ENCODE results near the gene BMX.

BMX gene

DNA sequence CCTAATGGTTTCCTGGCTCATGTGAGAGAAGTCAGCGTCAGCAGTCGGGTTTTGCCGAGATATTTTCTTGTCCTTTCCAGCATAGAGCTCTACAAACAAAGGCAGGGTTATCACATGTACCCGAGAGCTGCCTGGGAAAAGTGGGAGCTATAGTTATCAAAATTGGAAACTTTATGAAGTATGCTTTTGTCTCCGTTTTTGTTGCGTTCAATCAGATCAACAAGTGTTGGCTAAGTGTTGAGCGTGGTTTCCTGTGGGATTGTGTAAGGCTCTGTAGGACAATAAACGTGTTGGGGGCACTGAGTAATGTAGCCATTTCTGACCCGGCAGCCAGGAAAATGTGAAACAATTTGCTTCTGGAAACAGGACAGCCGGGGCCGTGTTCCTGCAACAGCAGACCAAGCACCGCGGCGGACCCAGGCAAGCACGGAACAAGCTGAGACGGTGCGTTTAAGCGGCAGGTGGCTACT, at the start of gene BMX:
TSS of gene BMX (plus strand) at position 311 of the 470 bp plus-strand sequence. CDS start 7,547 bp downstream, outside the sequence.
- DNase-seq, result no peak

DNA sequence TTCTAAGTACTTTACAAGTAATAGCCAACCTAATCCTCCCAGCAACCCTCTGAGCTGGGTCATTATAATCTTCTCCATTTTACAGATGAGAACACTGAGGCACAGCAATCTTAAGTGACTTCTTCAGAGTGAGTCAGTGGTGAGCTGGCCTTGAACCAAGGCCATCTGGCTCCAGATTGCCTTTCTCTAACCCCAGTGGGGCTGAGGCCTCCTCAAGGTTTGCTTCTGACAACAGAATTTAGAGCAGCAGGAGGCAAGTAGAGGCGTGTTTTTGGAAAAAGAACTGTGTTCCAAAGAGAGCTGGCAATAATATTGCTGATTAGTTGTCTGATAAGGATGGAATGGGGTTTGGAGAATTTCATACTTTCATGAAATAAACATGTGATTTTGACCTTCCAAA, 48.7 kb upstream of the BMX start:
- DNase-seq, result peak; percentile 1

DNA sequence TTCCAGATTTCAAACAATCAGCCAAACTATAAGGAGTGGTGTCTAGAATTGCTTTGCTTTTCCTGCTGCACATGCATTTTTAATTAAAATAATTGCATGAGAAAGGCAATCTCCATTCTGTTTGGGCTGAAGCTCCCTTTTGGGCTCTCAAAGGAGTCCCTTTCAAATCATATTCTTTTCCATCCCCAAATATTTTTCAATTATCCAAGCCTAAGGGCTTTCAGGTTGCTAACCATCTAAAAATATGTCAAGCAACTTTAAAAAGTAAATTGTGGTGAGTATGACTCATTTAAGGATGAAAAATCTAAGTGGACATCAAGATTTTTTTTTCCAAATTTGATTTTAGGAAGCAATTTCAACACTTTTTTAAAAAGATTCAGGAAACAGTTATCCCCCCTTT, 35.9 kb upstream of the BMX start:
- no peak for DNase-seq

DNA sequence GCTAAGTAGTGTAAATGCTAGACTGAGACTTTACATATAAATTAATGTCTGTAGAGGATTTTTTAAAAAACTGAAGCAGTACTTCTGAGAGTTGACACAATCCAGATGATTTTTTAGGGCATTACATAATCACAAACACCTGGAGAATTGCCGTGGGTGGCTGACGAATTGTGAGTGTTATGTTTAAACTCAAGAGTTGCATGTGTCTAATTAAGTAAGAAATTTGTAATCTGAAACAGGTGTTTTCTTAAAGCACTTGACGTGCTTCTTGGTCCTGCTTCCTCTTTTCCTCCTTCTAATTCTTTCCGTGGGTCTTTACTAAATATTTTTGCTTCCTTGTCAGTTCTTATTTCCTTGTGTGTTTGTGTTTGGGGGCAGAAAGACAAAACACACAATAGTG, 35.3 kb upstream of the BMX start:
- no peak for DNase-seq

DNA sequence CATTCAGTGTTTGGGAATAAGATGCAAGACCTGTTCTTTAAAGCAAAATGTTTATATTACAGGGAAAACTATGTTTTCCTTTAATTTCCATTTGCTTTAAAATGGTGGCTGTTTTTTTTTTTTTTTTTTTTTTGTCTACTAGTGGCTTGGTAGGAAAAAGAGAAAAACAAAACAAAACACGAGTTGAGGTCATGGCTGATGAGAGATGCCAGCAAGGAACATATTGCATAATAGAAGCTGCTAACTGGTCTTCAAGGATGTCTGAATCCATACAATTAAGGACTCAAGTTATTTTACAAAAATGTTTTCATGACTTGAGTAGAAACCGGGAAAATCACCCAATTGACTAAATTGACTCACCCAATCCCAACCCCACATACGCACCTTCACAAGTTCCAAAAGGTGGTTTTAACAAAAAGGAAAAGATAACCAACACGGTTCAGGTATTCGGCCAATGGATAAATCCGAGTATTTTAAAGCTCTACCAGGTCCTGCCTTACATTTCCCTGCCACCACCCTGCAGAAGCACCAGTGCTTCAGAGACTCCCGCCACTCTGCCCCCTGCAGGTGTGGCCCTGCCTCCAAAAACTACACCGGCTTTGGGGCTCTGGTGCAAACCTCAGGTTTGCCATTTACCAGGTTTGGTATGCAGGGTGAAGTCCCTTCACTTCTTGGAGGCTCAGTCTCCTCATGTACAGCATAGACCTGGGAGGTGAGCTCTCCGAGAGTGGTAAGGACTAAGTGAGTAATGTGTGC, 34.5 kb upstream of the BMX start:
- no peak for DNase-seq

DNA sequence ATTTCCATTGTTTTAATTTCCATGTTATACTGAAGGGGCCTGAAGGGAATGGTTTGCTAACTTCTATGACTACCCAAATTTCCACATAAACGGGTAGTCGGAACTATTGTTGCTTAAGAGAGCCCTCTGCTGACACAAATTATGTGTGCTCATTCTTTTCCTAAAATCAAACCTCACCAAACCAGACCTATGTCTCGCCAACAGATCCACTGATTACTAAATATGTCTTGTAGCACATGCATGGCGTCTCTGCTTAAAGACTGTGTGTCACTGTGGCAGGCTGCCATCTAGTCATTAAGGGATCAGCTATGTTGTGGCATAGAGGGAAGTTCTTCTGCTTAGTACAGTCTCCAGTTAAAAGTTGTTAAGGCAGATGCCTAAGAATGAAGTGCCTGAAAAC, 32.6 kb upstream of the BMX start:
- DNase-seq, result peak; percentile 36

DNA sequence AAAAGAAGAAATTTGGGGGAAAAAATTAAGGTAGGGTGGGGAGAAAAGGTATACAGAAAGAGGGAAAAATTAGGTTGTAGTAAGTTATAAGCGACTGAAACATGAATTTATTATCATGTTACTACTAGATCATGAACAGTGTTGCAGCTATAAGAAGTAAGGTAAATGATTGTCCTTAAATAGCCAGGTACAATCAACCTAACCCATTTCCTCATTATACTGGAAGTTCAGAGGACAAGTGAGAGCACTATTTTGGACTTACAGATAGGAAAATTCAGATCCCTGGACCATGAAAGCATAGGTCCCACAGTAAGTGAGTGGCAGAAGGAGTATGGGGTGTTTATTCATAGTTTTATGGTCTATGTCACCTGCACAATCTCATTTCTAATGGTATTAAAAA, 31.0 kb upstream of the BMX start:
- DNase-seq, result no peak

DNA sequence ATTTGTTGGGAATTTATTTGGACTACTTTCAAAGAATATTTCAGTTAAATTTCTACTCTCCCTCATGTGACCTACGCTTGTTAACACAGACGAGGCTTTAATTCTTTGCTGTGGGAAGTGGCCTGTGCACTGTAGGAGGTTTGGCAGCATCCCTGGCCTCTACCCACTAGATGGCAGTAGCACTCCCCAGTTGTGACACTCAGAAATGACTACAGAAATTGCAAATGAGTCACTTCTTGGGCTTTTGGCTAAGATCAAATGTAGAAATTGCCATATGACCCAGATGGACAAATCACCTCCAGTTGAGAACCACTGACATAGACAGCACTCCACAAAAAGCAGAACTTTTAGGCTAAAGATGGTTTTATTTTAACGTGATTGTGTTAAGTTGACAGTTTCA, 29.6 kb upstream of the BMX start:
- peak; percentile 33 for DNase-seq

DNA sequence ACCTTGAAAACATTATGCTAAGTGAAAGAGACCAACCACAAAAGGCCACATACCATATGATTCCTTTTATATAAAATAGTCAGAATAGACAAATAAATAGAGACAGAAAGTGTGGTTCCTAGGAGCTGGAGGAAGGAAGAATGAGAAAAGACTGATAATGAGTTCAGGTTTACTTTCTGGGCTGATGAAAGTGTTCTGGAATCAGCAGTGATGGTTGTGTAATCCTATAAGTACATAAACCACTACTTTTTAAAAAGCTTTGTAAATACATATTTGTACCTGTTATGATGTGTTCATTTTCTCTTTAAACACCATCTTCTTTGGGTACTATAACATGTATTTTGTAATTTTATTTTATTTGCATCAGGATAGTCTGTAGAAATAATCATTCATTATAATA, 28.1 kb upstream of the BMX start:
- no peak for DNase-seq

DNA sequence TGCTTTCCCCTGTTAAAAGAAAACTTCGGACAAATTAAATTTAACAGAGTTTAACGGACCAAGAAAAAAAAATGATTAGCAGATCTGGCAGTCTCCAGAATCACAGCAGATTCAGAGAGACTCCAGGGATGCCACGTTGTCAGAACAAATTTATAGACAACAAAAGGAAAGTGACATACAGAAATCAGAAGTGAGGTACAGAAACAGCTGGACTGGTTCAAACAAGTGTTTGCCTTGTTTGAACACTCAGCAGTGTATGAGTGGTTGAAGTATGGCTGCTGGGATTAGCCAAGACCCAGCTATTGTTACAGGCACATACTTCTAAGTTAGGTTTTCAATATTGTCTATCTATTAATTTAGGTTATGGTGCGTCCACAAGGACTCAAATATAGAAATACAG, 26.6 kb upstream of the BMX start:
- no peak for DNase-seq

DNA sequence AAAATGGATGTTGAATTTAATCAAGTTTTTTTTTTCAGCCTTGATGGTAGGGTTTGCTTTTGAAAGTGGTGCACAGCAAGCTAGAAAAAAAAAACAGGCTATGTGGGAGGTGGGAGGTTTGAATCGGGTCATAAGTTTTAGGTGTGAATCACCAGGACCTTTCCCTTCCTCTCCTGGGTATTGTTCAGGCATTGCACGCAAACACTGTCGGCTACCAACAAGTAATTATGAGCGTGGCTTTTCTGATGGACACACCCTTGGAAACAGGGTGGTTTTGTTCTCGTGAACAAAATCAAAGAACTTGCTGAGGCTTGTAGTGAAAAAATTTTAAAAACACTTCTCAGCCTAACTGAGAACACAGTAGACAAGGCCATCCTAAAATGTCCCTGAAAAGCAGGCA, 25.6 kb upstream of the BMX start:
- no peak for DNase-seq

DNA sequence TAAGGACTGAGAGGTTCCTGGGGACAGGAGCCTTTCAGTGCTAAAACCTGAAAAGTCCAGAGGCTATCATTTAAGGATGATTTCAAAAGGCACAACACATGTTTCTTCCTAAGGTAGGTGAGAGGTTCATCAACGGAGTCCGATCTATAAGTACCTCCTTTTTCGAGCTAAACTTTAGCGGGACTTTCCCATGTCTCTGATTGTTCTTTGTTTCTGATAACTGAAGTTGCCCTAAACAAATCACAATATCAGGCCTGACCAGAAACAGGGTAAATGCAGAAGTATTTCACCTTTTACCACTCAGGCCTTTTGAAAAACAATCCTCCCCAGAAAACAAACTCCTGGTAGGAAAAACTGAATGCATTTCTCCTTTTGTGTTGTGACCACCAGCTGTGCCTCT, 25.1 kb upstream of the BMX start:
- DNase-seq, result no peak

DNA sequence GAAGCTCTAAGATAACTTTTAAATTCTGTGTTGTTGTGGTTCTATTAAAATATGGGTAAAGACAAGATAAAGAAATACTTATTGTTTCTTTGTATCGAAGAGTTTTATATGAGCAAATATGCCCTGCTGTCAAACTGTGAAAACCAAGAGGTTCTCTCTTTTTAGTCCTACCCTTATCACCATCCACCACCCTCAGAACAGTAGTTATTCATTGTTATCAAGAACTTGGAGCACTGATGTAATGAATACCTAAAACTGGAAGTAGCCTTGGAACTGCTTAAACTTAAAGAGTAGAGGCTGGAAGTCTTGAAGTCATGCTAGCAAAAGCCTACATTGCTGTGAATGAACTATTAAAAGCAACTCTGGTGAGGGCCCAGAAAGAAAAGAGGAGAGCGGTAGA, 16.7 kb upstream of the BMX start:
- DNase-seq, result no peak

DNA sequence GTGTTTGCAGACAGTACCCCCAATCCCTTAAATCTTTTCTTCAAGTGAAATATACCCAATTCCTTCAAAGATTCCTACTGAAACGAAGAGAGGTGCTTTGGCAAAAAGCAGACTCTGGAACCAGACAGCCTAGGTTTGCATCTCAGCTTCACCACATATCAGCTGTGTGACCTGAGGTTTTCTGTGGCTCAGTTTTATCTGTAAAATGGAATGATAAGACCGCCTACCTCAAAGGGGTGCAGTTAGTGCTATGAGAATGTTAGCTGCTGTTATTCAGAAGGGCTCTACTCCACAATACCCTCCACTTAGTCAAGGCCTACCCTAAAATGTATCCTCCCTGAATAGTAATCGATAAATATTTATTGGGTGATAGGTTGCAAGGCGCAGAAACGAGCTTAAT, 8.1 kb upstream of the BMX start:
- DNase-seq, result no peak

DNA sequence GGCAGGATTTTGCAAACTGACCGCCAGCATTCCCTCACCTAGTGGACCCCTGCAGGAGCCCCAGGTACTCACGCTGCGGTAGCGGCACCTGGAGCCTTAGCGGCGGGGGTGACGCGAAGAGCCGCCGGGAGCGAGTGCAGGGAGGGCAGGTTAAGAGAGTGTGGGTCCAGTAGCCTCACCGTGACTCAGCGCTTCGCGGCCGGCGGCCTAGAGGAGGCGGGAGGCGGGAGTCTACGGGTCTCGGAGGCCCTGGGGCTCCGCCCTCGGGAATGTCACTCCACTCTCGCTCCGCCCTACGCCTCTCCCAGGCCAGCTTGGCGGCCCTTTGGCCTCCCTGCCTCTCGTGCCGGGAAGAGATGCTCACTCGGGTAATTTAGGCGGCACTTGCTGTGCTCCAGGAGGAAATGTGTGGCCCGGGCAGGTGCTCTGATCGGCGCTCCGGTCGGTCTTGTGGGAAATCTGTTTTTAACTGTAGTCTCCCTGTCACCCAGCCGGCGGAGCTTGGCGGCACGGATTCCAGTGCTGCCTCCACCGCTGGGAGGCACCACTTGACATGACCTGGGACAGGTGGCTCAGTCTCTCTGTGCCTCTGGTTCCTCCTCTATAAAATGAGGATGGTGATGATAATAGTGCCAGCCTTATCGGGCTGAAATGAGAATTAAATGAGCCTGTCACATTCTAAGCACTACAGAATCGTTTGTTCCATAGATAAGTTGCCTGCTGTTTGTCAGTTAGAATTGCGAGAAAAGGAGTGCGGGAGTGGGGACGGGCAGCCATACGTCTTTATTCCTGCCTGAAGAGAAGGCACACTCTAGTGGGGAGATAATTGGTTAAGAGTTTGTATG, 7.3 kb upstream of the BMX start, which contains the start of gene PIR:
TSS of gene PIR (minus strand) at position 216 of the 845 bp plus-strand sequence. CDS start 2,076 bp downstream, outside the sequence.
- DNase-seq, result peak; percentile 80

DNA sequence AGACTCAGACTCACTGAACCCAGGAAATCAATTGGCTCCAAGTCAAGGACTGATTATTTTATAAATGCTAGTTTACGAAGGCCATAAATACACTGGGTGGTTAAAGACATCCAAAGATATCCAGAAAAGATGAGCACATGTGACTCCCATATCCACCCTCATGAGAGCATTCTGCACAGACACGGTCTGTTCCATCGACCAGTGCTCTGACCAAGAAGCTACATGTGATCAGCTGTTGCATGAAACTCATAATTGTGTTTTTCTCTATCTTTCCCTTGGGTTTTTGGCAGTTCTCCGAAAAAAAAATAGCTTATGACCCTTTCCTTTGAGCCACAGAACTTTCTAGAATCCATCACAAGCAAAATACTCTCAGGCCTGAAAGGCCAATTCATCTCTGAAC, 4.8 kb upstream of the BMX start:
- no peak for DNase-seq

DNA sequence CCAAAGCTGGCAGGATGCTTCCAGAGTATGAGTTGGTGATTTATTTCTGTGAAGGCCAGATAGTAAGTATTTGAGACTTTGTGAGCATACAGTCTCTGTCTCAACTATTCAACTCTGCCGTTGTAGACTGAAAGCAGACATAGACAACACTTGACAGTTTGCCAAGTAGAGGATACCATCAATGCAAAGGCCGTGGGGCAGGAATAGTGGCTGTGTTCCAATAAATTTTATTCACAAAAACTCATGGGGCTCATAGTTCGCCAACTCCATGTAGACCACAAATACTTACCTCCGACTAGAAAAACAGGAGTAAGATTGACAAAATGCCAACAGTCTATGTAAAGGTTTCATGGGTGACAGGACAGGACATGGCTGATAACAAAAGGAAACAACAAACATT, 3.8 kb upstream of the BMX start:
- DNase-seq, result no peak

DNA sequence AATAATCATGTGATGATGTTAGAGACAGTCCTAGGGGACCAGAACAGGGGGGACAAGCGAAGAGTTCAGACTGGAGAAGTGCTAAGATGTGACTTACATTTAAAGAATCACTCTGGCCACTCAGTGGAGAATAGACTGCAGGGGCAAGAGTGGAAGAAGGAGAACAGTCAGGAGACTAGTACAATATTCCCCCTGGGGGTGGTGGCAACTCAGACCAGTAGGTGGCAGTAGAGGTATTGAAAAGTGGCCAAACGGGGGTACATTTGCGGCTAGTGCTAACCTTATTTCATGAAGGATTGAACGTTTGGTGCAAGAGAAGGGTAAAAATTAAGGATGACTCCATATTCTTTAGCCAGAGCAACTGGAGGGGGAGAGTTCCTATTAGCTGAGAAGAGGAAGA, 2.7 kb upstream of the BMX start:
- DNase-seq, result peak; percentile 18

DNA sequence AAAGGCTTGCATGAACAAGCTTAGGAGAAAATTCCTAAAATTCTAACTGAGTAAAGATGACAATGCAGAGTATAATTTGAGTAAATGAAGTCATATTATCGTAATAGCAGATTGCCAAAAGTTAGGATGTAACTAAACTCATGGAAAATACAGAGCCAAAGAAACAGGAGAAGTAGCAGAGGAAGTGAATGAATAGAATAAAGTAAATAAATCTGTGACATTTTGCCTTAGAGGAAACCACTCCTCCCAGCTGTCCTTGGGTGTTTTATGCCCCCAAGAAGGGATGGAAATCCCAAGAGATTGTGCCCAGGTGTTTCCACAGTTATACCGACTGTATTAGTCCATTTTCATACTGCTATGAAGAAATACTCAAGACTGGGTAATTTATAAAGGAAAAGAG, 1.9 kb upstream of the BMX start:
- no peak for DNase-seq

DNA sequence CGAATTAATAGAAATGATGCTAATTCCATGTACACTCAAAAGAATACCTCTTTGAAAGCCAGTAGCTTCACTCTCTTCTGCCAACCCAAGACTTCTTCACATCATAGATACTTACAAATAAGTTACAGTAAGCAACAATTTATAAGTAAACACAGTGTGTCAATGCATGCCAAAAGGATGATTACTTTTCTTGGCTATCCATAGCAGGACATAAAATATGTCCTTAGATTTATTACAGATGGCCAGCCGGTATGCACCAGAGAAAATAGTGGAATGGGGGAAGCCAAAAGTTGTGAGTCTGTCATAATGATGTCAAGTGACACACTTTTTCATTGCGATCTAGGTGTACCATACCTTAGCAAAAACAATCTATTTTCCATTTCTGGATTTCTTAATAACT, 631 bp upstream of the BMX start:
- no peak for DNase-seq

DNA sequence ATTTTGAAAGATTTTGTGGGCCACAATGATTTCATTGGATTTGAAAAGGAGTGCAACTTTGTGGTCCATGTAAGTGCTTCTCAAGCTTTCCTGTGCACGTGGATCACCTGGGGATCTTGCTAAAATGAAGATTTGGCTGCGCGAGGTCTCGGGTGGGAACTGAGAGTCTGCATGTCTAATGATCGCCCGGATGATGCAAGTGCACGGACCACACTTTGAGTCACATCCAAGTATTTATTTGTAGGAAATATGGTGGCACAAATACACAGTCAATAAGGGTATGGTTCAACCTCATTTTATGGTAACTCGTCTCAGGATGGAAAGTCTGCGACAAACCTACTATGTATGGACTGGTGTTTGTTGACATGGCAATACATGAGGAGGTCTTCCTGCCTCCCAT, 899 bp downstream of the BMX start:
- DNase-seq, result no peak

DNA sequence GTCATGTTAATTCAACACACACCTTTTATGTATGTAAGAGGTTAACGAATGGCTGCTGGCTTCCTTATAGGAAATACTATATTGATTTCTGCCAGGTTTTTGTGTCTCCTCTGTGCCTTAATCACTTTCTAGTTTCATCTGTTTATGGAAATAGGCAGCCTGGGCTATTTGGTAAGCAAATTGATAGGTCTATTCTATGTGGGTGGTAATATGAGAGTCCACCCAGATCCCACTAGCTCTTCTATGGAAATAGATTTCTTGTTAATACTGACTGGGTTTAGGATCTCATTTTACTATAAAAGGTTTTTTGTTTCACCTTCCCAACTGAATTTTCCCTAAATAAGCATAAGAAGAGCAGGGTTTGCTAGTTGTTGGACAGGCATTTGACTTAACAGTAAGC, 4.1 kb downstream of the BMX start:
- DNase-seq, result no peak

DNA sequence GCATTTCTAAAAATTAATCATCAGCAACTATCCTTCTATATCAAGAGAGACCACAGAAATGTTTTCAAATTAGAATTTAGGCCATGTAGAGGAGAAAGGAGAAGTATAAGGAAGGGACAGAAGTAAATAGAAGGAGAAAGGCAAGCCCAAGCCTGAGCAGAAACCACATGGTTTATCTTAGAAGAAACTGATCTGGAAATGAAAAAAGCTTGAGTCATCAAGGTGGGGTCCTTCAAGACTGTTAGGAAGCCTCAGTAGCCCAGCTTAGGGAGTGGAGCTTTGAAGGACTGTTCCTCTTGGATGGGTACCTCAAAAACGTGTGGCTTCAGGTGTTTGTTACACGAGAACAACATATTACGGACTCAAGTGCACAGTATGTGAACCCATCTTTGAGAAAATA, 4.5 kb downstream of the BMX start:
- DNase-seq, result no peak

DNA sequence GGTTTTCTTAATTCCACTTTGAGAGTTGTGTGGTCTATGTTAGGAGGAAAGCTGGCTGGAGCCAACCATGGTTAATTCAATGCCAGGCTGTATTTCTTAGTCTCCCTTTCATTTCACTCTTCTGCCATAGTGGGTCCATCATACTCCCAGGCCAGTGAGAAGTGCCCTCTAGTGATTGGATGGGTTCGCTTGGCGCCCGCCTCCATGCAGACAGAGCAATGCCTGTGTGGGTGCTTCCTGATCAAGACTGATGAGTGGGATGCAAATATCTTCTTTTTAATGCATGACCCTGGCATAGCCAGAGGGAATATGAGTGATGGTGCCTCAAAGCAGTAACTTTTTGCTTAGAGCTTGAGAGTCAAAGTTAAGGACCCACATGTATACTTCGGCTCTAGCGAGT, 6.4 kb downstream of the BMX start:
- no peak for DNase-seq

All from EL (cell line).